ENCODE measurements around the gene LRP1B.

- TF ChIP-seq CEBPB (IDR thresholded peaks at IDR 0.05): no peak
- TF ChIP-seq REST (IDR thresholded peaks at IDR 0.05; ENCODE audit: low read depth): no peak
- no peak for TF ChIP-seq TAF1 (IDR thresholded peaks at IDR 0.05; ENCODE audit: low read depth)
- no peak for TF ChIP-seq CREB1 (IDR thresholded peaks at IDR 0.05; ENCODE audit: low read depth)
- no peak for TF ChIP-seq YY1 (IDR thresholded peaks at IDR 0.05; ENCODE audit: low read depth)
- TF ChIP-seq EP300 (IDR thresholded peaks at IDR 0.05; ENCODE audit: borderline replicate concordance): no peak
- TF ChIP-seq TEAD4 (IDR thresholded peaks at IDR 0.05): no peak
- no peak for TF ChIP-seq TCF12 (IDR thresholded peaks at IDR 0.05; ENCODE audit: low read depth)
- no peak for TF ChIP-seq MAX (IDR thresholded peaks at IDR 0.05)
- no peak for TF ChIP-seq RAD21 (IDR thresholded peaks at IDR 0.05; ENCODE audit: low read depth)
- no peak for TF ChIP-seq ZBTB7A (IDR thresholded peaks at IDR 0.05; ENCODE audit: low read depth)
- no peak for TF ChIP-seq EGR1 (IDR thresholded peaks at IDR 0.05)
These were observed 1867.9 kb downstream of the LRP1B start for GRCh38 chr2:140262908-140263307.

Measured in Ishikawa (cell line).